GM19455 (cell line): ENCODE measurements around the gene BOLA2.
"Not testable (repeated sequence)": the region's sequence is repeated elsewhere in the genome, so short reads cannot be mapped to it uniquely, and the experiment has no call there.

Experiments
- ATAC-seq: cut with Tn5 transposase; IDR thresholded peaks from one replicate; pipeline ENCODE4 v1.9.1; 2021; ENCODE audit not compliant: unreplicated experiment

BOLA2 gene

DNA sequence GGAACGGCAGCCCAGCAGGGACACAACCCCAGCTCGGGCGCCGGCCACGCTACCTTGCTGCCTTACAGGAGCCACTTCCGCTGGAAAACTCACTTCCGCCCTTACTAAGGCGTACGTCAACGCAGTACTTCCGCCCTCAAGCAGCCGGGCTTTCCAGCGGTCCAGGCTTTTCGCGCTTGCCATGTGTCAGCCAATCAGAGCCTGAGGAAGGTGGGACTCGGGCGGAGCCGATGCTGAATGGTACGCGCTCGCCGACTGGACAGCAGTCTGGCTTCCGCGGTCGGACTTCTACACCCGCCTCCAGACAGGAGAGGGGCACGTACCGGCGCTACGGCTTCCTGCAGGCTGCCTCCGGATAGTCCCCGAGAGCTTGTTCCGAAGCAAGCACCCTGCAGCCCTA is at the start of gene BOLA2, which contains the start of gene SLX1B:
TSS of gene BOLA2 (minus strand) at position 83 of the 400 bp plus-strand sequence. CDS start 98 bp downstream, outside the sequence.
TSS of gene SLX1B (plus strand) at position 265 of the 400 bp plus-strand sequence.
- peak; percentile 88 for ATAC-seq

DNA sequence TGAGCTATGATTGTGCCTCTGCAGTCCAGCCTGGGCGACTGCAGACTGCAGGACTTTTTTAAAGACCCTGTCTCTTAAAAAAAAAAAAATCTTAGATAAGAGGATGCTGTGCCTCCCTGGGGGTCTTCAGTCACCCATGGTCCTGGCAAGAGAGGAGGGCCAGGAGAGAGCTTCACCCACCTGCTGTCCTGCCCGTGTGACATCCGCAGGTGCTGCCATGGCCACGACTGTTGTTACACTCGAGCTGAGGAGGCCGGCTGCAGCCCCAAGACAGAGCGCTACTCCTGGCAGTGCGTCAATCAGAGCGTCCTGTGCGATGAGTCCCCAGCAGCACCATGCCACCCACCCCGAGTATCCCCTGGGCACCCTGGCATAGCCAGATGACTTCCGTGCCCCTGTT is 28.1 kb upstream of the BOLA2 start:
- ATAC-seq = not testable (repeated sequence)

DNA sequence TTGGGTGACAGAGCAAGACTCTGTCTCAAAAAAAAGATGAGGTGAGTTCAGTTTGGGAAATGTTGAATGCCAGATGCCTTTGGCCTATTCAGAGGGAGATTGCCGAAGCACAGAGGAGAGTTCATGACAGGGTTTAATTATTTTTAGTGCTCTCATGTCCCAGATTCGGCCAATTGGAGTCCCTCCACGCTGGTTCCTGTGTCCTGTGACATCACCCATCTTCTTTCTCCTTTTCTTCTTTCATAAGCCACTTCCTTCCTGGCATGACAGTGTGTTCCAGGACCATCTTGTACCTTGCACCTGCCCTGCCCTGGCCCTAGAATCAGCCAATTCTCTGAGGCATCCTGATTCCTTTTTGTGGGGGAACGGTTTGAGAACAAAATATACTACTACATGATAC is 17.9 kb upstream of the BOLA2 start:
- not testable (repeated sequence) for ATAC-seq

DNA sequence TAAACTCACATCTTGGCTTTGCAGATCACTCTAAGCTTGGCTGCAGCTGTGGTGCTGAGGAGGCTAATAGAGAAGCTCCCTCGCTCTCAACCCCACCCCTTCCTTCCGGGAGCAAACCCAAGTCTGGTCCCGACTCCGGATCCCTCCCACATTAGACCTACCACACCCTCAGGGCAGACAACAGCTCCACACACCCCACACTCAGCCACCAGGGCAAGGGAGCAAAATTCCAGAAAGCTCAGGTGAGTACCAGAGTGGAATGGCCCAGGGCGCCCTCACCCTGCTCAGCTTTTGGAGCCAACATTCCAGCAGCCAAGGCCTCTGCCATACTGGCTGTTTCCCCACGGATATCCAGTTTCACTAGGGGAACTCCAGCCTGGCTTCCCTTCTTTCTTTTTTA is 15.5 kb upstream of the BOLA2 start:
- ATAC-seq = not testable (repeated sequence)

DNA sequence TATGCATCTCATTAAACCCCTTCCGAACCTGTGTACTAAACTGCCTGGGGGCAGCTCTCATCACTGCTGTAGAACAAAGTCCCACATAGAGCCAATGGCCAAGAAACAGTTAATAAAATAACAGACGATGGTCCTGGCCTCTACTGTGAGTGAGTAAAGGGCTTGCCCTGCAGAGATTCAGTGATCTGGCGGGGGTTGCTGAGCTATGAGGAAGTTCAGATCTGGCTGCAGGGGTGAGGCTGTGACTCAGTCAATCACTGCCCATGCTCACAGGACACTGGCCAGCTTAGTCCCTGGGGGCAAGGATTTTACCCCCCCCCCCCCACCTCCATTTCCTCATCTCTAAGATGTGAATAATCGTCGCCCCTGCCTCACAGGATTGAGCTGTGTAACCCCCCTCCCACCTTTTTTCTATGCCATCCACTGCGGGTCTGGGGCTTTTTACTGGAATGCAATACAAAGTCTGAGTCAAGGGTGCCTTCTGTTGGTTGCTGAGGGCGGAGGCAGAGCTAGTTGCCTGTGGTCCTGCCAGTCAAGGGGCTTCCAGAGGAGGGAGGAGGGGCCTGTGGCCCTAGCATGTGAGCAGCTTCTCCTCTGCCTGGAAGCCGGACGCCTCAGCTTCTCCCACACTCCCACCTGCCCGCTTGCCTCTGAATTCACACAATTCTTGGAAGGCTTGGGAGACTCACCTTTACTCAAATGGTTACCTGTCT is 13.7 kb upstream of the BOLA2 start:
- not testable (repeated sequence) for ATAC-seq

DNA sequence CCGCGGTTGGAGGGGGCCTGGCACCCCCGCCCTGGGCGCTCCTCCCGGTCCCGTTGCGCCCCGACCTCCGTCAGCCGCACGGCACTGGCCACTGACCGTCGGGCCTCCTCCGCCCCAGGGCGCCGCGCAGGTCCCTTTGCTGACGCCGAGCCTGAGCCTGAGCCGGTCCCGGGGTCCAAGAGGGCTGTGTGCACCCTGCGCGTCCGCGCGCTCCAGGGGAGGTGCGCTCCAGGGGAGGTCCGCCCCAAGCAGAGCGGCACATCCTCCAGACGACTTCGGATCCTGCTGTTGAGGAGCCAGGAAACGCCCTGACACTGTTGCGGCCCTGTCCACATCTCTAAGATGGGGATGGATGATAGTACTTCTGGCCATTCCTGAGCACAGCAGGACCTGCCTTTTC is 12.8 kb upstream of the BOLA2 start:
- not testable (repeated sequence) for ATAC-seq

DNA sequence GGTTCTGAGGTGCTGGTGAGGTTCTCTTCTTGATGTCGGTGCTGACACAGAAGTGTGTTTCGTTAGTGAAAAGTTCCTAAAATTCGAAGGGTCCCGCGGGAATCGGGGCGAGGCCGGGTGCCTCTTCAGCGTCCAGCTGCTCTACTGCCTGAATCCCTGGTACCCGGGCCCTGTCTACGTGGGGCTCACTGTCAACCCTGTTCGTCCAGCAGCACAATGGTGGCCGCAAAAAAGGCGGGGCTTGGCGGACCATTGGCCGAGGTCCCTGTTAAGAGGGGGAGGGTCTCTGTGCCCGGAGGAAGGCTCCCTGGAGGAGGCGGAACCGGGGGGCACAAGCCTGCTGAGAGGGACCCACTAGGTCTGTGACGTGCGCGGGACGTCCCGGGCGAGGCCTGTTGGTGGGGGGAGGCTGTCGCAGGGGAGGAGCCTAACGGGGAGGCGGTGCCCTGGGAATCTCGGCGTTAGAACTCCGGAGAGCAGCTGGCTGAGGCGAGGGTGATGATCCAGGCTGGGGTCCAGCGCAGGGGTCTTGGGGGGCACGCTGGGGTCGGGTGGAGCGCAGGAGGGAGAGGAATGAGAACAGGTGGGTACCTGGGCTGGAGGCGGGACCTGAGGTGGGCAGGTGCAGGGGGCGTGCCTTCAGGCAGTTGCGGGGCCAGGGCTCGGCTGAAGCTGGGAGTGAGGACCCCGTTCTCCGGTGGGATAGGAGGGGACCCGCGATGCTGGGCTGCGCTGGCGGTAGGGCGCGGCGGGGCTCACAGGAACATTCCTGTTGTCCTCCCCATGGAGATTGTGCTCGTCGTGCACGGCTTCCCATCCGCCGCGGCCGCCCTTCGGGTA is 12.1 kb upstream of the BOLA2 start:
- not testable (repeated sequence) for ATAC-seq

DNA sequence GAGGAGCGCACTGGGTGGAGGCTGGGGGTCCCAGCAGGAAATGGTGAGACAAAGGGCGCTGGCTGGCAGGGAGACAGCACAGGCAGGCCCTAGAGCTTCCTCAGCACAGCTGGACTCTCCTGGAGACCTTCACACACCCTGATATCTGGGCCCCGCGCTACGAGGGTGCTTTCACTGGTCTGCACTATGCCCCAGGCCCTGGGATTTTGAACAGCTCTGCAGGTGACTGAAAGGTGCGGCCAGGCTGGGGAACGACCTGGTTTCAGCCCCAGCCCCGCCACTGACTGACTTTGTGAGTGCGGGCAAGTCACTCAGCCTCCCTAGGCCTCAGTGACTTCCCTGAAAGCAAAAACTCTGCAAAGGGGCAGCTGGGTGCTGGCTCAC is 6.5 kb upstream of the BOLA2 start:
- not testable (repeated sequence) for ATAC-seq

DNA sequence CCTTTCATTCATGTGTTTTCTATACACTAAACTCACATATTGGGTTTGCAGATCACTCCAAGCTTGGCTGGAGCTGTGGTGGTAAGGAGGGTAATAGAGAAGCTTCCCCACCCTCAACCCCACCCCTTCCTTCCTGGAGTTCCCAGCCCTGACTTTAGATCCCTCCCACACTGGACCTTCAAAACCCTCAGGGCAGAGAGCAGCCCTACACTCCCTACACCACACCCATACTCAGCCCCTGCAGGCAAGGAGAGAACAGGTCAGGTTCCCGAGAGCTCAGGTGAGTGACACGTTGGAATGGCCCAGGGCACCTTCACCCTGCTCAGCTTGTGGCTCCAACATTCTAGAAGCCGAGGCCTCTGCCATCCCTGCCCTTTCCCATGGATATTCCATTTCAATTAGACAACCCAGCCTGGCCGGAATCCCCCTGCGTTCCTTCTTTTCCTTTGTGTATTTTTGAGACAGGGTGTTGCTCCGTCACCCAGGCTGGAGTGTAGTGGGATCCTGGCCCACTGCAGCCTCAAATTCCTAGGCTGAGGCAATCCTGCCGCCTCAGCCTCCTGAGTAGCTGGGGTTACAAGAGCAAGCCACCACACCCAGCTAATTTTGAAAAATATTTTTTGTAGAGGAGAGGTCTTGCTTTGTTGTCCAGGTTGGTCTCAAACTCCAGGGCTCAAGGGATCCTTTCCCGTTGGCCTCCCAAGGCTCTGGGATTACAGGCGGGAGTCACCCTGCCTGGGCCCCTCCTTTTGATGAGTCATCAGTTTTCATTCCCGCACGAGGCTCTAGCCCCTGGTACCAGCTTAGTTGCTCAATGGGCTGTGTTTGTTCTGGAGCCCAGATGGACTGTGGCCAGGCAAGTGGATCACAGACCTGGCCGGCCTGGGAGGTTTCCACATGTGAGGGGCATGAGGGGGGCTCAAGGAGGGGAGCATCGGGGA is 5.8 kb upstream of the BOLA2 start, which contains the start of gene SULT1A4:
TSS of gene SULT1A4 (plus strand) at position 208 of the 941 bp plus-strand sequence. CDS start 1,473 bp downstream, outside the sequence.
- ATAC-seq = not testable (repeated sequence)

DNA sequence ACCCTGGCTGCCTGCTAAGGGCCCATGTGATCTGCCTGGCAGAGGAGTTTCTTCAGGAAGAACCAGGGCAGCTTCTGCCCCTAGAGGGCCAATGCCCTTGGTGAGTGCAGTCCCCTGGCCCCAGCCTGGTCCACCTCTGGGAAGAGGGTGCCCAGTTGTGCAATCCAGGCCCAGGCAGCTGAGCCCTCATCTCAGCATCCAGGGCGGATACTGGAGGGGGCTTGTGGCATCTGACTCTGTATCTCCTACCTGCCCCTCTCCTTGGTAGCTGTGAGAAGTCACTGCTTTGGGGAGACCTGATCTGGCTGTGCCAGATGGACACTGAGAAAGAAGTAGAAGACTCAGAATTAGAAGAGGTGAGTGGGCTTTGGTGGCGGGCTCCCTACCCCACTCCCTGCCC is 3.5 kb upstream of the BOLA2 start:
- ATAC-seq = not testable (repeated sequence)

DNA sequence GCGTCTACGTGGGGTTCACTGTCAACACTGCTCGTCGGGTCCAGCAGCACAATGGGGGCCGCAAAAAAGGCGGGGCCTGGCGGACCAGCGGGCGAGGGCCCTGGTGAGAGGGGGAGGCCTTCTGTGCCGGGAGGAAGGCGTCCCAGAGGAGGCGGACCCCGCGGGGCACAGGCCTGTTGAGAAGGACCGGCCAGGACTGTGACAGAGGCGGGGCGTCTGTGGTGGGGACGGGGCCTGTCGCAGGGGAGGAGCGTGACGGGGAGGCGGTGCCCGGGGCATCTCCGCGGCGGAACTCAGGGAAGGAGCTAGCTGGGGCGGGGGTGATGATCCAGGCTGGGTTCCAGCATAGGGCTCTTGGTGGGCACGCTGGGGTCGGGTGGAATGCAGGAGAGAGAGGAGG is 677 bp upstream of the BOLA2 start:
- peak; percentile 62 for ATAC-seq

DNA sequence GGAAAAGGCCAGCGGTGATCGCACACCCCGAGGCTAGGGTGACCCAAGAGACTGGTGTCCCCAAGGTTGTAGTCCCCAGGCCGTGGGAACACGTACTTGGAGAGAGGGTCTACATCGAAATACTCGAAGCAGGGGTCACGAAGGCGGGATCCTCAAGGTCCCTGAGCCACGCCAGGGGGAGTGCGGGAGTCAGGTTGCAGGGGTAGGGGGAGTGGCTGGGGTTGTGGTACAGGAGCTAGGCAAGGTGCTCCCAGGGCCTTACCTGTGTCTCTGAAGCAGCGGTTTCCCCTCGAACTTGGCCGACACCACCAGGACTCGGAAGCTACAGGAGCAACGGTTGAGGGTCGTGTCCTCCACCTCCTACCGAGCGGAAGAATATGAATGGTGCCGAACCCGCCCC is 397 bp downstream of the BOLA2 start:
- peak; percentile 14 for ATAC-seq

DNA sequence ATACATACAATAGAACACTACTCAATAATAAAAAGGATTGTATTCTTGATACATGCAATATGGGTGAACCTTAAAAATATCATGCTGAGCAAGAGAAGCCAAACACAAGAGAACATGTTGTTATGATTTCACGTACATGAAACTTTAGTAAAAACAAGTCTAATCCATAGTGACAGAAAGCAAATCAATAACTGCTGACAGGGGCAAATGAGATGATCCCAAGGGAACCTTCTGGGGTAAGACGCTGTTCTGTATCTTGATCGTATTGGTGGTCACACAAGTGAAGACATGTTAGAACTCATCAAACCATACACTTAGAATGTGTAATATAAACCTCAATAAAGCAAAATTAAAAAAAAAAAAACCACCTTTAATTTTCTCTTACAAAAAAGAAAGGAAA is 28.8 kb downstream of the BOLA2 start:
- ATAC-seq = not testable (repeated sequence)

DNA sequence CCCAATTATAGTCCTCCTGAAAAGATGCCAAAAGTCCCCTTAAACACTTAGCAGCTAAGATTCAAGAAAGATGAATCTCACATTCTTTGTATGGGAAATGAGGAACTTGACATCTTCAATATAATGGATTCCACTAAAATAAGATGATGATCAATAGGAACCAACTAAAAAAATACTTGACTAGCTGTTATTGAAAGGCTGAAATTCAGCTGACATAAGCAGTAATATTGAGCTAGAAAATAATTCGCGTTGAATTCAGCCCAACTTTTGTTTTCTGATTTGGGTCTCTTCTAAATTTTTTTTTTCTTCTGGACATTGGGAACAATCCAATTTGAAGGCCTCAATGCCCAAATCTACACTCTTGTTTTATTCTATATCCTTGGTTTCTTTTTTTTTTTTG is 30.6 kb downstream of the BOLA2 start:
- ATAC-seq = not testable (repeated sequence)

DNA sequence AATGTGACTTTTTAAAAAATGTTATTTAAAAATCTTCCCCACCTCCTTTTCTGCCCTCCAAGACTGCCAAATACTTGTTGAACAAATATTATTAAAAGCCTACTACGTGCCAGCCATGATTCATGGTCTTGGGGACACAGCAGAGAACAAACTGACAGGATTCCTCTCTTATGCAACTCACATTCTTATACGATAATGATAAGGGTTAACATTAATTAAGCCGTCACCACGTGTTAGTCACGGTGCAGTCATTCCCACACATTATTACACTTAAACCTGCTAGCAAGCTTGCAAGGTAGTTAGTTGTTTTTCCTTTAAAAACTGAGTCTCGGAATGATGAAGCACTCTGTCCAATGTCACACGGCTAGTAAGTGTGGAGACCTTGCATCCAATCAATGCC is 48.9 kb downstream of the BOLA2 start:
- ATAC-seq = not testable (repeated sequence)
